Osteocyte (in vitro differentiated cells): ENCODE results near the gene ACAD11. TPM values are rescaled to one million over a fixed set of nuclear protein-coding genes. Genes with fewer than 3 reads are reported as not detected.

ENCODE experiments used
- DNase-seq: peaks from one replicate; pipeline ENCODE4 v3.0.0; 2021; ENCODE audit warnings: mixed read lengths; ENCODE audit not compliant: unreplicated experiment; ENCODE audit errors: extremely low spot score
- H3K27ac Mint-ChIP-seq: one replicate; pipeline ENCODE4 v1.8.0; 2021; ENCODE audit warnings: mild to moderate bottlenecking, mixed read lengths; ENCODE audit not compliant: unreplicated experiment
- H3K27me3 Mint-ChIP-seq: one replicate; pipeline ENCODE4 v1.8.0; 2021; ENCODE audit warnings: mixed read lengths; ENCODE audit not compliant: unreplicated experiment
- H3K36me3 Mint-ChIP-seq: one replicate; pipeline ENCODE4 v1.8.0; 2021; ENCODE audit warnings: mixed read lengths; ENCODE audit not compliant: unreplicated experiment
- H3K4me1 Mint-ChIP-seq: one replicate; pipeline ENCODE4 v1.8.0; 2021; ENCODE audit warnings: mixed read lengths; ENCODE audit not compliant: unreplicated experiment
- H3K4me3 Mint-ChIP-seq: one replicate; pipeline ENCODE4 v1.8.0; 2021; ENCODE audit warnings: mild to moderate bottlenecking, moderate library complexity, mixed read lengths; ENCODE audit not compliant: unreplicated experiment
- H3K9me3 Mint-ChIP-seq: one replicate; pipeline ENCODE4 v1.8.0; 2021; ENCODE audit warnings: mixed read lengths; ENCODE audit not compliant: unreplicated experiment
- CTCF ChIP-seq: fragments of 200-600 bp; sonication (generic); IDR thresholded peaks from 2 replicates; pipeline ENCODE4 v1.5.0; 2021; ENCODE audit warnings: antibody characterized with exemption, mild to moderate bottlenecking, moderate library complexity
- total RNA-seq: library from RNA; stranded (reverse); gene quantifications from 2 replicates; pipeline ENCODE4 v1.2.1, GENCODE V29; 2021

ACAD11 gene
- total RNA-seq, 1 donor from 2014 or later: 22.6 TPM

DNA sequence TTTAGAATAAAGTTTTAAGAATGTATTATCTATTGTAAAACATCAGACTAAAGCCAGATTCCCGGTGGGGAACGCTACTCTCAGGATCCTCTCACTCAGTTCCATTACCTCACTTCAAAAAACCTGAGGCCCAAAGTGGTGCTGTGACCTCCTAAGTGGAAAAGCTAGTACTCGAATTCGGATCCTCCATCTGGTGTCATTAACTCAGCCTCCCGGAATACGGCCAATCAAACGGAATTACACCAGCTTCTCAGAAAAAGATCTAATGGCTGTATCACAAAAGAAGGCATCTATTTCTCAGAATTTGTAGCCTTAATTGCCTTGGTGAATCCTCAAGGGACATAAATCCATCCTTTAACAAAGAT, 627 bp downstream of the ACAD11 start:
- Mint-ChIP-seq H3K4me1 (peaks cover 38% of the 10 kb centered on the region), H3K4me3 (peak overlapping the region; percentile 96), H3K27ac (peak overlapping the region; percentile 98), H3K9me3 (no peaks in the 10 kb centered on the region), H3K27me3 (no peaks in the 10 kb centered on the region), H3K36me3 (peaks cover 5% of the 10 kb centered on the region)
- no peak for DNase-seq
- no peak for TF ChIP-seq CTCF

- Mint-ChIP-seq H3K4me1 (peaks cover 33% of the 10 kb centered on the region), H3K27ac (peak overlapping the region; percentile 98), H3K4me3 (peak overlapping the region; percentile 96), H3K27me3 (no peaks in the 10 kb centered on the region), H3K36me3 (peaks cover 3% of the 10 kb centered on the region), H3K9me3 (no peaks in the 10 kb centered on the region)
- TF ChIP-seq CTCF: no peak
- DNase-seq: no peak
These were observed 1.5 kb downstream of the ACAD11 start for GRCh38 chr3:132657869-132658747.

DNA sequence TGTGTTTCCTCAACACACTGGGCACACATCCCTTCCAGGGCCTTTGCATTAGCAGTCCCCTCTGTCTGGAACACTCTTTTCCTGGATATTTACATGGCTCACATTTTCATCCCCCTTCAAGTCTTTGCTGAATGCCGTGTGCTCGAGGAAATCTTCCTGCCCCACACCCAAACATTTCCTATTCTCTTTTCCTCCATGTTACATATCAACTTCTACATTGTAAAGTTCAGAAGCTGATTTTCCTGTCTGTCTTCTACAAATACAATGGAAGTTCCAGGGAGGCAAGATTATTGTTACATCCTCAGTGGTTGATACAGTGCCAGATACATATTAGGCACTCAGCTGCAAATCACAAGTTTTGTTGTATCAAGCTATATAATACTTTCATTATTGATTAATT, 4.1 kb downstream of the ACAD11 start:
- Mint-ChIP-seq H3K27ac (no peak overlapping the region), H3K27me3 (no peaks in the 10 kb centered on the region), H3K36me3 (no peaks in the 10 kb centered on the region), H3K9me3 (no peaks in the 10 kb centered on the region), H3K4me3 (no peak overlapping the region), H3K4me1 (peaks cover 18% of the 10 kb centered on the region)
- TF ChIP-seq CTCF: no peak
- no peak for DNase-seq

DNA sequence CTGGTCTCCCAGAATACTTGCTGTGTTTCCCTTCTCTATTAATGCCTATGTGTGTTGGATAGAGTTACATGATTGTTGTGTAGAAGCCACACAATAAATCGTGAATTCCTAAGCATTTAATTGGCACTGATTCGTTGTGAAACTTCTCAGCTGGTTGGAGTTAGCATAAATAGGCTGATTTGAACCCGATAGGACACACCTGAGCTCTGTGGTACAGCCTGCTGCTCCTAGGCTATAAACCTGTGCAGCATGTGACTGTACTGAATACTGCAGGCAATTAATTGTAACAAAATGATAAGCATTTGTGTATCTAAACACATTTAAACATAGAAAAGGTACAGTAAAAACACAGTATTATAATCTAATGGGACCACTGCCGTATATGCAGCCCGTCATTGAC, 4.9 kb downstream of the ACAD11 start:
- peaks cover 18% of the 10 kb centered on the region for H3K4me1 Mint-ChIP-seq
- H3K9me3 Mint-ChIP-seq: no peaks in the 10 kb centered on the region
- H3K27me3 Mint-ChIP-seq: no peaks in the 10 kb centered on the region
- no peak overlapping the region for H3K4me3 Mint-ChIP-seq
- no peaks in the 10 kb centered on the region for H3K36me3 Mint-ChIP-seq
- no peak overlapping the region for H3K27ac Mint-ChIP-seq
- no peak for DNase-seq
- no peak for TF ChIP-seq CTCF

DNA sequence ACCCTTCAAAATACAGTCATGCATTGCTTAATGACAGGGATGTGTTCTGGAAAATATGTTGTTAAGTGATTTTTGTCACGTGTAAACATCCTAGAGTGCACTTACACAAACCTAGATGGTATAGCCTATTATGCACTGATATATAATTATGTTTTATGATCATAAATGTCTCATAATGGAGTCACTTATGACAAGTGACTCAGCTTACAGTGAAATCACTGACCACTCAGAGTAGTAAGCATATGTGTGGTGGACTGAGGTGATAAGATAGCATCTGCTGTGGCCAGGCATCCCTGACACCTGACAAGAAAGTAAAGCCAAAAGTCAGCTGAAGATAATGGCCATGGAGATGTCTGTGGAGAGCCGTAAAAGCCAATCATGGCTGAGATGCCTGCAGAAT, 5.4 kb downstream of the ACAD11 start:
- Mint-ChIP-seq H3K27me3 (no peaks in the 10 kb centered on the region), H3K4me1 (peaks cover 17% of the 10 kb centered on the region), H3K36me3 (no peaks in the 10 kb centered on the region), H3K4me3 (no peak overlapping the region), H3K27ac (no peak overlapping the region), H3K9me3 (no peaks in the 10 kb centered on the region)
- no peak for DNase-seq
- TF ChIP-seq CTCF: no peak
